NCI-H187 (cell line): ENCODE results near the gene NPIPB2.
"Not testable (repeated sequence)": the region's sequence is repeated elsewhere in the genome, so short reads cannot be mapped to it uniquely, and the experiment has no call there.

Source experiments
- DNase-seq, 2 experiments: peaks; one replicate each; lab custom pipeline; 2025; lab: John Stamatoyannopoulos, UW

NPIPB2 gene

DNA sequence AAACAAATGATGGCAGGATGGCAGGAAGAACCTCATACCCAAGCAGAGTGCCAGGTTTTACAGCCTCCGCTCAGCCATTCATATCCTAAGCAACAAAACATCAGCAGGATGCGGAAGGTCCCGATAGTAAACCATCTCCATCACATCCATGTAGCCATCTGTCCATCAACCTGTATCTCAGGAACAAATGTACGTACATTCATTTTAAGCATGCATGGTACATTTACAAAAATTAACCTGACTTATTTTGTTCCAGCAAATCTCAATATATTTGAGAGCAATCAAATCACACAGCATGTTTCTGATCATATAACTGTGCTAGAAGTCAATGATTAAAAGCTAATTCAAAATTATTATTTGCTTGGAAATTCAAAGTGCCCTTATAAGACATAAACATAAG lies at the start of gene NPIPB2:
NPIPB2 (minus strand) TSS at position 101 of the 400 bp plus-strand sequence; CDS start at position 101, 0 bp downstream.
- DNase-seq = not testable (repeated sequence)

DNA sequence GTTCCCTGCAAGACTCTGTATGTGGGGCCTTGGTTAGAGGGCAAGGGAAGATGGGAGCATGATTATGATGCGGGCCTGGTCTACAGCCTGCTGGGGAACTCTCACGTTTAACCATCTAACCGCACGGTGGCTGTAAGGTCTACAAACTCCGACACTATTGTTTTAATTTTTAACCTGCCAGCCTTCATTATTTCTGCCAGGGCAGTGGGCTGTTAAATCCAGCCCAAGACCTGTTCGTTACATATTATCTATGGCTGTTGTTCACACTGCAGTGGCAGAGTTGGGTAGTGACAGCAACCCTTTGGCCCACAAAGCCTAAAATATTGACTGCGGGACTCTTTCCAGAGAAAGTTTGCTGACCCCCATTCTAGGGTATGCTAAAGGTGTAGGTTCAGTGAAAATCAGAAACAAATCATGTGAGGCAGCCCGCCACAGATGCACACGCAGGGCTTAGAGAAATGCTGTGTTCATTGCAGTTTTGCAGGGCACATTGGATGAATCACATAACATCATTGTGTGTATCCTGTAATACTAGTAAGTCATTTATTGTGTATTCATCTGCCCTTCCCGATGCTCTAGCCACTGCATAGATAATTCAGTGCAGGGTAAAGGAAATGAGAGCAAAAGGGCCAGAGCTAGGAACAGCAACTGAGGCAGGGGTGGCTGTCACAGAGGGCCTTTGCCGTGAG lies 49.0 kb upstream of the NPIPB2 start:
- no peak for DNase-seq

DNA sequence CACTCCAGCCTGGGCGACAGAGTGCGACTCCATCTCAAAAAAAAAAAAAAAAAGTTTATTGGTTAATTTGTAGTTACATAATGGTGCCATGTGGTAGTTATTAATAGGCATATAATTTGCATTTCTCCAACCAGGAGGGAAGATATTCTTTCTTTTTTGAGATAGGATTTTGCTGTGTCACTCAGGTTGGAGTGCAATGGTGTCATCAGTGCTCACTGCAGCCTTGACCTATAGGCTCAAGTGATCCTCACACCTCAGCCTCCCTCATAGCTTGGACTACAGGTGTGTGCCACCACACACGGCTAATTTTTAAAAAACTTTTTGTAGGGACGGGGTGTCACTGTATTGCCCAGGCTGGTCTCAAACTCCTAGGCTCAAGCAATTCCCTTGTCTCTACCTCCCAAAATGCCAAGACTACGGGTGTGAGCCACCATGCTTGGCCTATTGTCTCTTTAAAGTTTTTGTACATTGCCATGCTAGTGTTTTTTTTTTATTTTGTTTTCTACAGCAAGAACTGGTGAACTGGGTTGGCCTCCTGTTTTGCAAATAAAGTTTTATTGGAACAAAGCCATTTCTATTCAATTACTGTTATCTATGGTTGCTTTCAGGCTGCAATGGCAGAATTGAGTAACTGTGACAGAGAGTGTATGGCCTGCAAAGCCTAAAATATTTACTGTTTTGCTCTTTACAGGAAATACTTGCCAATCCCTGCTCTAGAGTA lies 46.6 kb upstream of the NPIPB2 start:
- DNase-seq = no peak

DNA sequence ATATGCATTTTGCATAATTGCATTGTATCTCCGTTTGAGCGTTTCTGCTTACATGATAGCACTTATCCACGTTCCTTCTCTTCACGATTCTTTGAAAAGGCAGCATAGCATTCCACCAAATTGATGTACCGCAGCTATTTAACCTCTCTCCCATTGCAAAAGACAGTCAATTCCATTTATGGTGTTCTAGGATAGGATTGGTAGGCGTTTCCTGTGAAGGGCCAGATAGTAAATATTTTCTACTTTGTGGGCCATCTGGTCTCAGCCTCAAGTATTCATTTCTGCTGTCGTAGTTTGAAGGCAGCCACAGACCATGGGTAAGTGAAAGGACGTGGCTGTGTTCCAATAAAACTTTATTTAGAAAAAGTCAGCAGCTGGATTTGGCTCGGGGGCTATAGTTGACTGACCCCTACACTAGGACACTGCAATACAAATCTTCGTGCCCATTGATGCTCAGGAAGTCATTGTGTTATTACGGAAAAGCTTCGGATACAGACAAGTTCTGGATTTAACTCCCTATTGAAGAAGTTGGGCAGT lies 44.7 kb upstream of the NPIPB2 start:
- DNase-seq = no peak

GRCh38 chr16:11985250-11985649 lies 43.4 kb upstream of the NPIPB2 start:
- DNase-seq = no peak

DNA sequence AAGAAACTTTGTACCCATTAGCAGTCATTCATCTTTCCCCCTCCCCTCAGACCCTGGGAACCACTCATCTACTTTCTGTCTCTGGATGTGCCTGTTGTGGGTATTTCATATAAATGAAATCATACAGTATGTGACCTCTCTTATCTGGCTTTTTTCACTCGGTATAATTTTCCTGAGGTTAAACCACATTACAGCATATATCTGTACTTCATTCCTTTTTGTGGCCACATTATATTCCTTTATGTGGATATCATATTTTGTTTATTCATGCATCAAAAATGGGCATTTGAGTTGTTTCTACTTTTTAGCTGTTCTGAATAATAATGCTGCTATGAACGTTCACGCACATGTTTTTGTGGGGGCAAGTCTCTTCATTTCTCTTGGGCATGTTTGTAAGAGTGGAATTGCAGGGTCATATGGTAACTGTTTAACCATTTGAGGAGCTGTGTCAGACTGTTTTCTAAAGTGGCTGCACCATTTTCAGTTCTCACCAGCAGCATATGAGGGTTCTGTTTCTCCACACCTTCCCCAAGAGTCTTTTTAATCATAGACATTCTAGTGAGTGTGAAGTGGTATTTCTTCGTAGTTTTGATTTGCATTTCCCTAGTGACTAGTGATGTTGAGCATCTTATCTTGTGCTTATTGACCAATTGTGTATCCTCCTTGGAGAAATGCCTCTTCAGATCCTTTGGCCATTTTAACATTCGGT lies 38.4 kb upstream of the NPIPB2 start:
- no peak for DNase-seq

DNA sequence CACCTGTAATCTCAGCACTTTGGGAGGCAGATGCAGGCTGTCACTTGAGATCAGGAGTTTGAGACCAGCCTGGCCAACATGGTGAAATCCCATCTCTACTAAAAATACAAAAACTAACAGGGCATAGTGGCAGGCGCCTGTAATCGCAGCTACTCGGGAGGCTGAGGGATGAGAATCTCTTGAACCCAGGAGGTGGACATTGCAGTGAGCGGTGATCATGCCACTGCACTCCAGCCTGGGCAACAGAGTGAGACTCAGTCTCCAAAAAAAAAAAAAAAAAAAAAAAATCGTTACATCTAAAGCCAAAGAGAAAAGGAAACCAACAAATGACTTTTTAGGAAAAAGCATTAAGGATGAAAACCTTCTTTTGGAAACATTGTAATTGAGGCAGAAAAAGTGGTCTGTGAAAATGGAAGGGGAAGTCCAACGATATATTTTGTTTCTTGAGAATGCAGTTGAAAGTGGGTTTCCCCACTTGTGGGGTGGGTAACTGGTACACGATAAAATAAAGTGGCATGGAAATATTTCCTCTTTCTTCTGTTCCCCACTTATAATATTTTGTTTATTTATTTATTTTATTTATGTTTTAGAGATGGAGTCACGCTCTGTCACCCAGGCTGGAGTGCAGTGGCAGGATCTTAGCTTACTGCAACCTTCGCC lies 37.3 kb upstream of the NPIPB2 start:
- no peak for DNase-seq

- DNase-seq = no peak
These were observed 36.2 kb upstream of the NPIPB2 start for GRCh38 chr16:11978080-11978479.

- DNase-seq = no peak
These were observed 35.7 kb upstream of the NPIPB2 start for GRCh38 chr16:11977376-11978041.

DNA sequence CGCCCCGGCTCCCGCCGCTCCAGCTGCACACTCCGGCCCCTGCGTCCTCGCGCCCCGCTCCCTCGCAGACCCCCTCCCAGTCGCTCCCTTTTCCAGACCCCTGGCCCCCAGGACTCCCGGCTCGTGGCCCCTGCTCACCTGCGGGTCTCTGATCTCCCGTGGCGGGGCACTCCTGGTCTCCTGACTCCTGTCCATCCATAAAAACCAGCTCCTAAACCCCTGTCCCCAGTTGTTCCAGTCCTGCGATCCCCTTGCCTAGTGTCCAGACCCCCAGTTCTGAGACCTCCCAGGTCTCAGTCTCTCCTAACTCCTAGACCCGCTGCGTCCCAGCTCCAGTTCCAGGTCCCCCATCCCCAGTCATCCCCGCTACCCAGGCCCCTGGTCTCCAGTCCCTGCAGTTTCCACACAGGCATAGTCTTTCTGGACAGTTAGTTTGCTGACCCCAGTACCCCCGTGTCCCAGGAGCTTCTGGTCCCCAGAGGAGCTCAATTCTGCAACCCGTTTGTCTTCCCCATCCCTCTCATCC lies 35.1 kb upstream of the NPIPB2 start:
- DNase-seq = no peak

DNA sequence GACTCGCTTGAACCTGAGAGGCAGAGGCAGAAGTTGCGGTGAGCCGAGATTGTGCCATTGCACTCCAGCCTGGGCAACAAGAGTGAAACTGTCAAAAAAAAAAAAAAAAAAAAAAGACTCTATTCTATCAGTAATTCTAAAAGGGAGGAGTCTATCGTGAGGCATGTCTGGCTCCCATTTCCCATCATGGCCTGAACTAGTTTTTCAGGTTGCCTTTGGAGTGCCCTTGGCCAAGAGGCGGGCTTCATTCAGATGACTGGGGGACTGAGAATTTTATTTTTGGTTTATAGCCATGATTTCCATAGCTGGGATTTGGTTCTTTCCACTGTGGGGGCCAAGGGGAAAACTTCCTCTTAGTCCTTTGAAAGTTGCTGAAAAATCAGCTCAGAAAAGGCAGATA lies 31.2 kb upstream of the NPIPB2 start:
- no peak for DNase-seq

GRCh38 chr16:11972128-11972527 lies 30.3 kb upstream of the NPIPB2 start:
- no peak for DNase-seq

DNA sequence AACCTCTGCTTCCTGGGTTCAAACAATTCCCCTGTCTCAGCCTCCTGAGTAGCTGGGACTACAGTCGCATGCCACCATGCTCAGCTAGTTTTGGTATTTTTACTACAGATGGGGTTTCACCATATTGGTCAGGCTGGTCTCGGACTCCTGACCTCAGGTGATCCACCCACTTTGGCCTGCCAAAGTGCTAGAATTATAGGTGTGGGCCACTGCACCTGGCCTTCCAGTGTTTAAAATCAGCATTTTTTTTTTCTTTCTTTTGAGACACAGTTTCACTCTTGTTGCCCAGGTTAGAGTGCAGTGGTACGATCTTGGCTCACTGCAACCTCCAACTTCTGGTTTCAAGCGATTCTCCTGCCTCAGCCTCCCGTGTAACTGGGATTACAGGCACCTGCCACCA lies 28.4 kb upstream of the NPIPB2 start:
- not testable (repeated sequence) for DNase-seq

GRCh38 chr16:11968577-11968976 lies 26.7 kb upstream of the NPIPB2 start:
- no peak for DNase-seq

- no peak for DNase-seq
These were observed 25.5 kb upstream of the NPIPB2 start for GRCh38 chr16:11967195-11967911.

DNA sequence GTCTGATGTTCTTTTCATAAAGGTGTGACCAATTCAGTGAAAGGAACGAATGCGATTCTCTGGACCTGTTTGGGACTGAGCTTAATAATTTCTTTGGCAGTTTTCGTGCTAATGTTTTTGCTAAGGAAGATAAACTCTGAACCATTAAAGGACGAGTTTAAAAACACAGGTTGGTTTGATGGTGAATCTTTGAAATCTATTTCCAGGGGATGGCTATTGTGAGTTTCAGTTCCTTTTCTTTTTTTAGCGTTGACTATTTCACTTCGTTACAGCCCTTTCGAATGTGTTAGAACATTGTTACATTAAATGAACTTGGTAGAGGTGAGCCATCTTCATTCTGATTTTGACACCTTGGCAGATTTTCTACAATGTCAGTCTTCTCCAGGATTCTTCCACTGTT lies 24.3 kb upstream of the NPIPB2 start:
- DNase-seq = no peak

- DNase-seq = no peak
These were observed 23.1 kb upstream of the NPIPB2 start, which contains the start of gene TNFRSF17 for GRCh38 chr16:11964761-11965551. TSS of gene TNFRSF17 (plus strand) at chr16:11965210. CDS start at chr16:11965325, 115 bp downstream.

DNA sequence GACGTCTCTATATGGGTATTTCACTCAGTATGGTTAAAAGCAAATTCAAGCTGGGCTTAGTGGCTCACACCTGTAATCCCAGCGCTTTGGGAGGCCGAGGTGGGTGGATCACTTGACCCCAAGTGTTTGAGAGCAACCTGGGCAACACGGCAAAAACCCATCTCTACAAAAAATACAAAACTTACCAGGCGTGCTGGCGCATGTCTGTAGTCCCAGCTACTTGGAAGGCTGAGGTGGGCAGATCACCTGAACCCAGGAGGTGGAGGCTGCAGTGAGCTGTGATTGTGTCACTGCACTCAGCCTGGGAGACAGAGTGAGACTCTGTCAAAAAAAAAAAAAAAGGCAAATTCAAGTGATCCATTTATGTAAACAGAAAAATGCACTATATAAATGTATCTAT lies 21.9 kb upstream of the NPIPB2 start:
- DNase-seq = no peak

GRCh38 chr16:11962978-11963377 lies 21.1 kb upstream of the NPIPB2 start:
- DNase-seq = not testable (repeated sequence)

GRCh38 chr16:11962457-11962856 lies 20.6 kb upstream of the NPIPB2 start:
- DNase-seq = not testable (repeated sequence)
